HG03045 (cell line): ENCODE measurements around the gene BMP8B.
"Not testable (repeated sequence)": the region's sequence is repeated elsewhere in the genome, so short reads cannot be mapped to it uniquely, and the experiment has no call there.

Source experiments
- ATAC-seq: cut with Tn5 transposase; IDR thresholded peaks from one replicate; pipeline ENCODE4 v1.9.1; 2021; ENCODE audit warnings: mild to moderate bottlenecking, moderate library complexity; ENCODE audit not compliant: unreplicated experiment

BMP8B gene

GRCh38 chr1:39779137-39779536 is 9.5 kb downstream of the BMP8B start:
- ATAC-seq: no peak

DNA sequence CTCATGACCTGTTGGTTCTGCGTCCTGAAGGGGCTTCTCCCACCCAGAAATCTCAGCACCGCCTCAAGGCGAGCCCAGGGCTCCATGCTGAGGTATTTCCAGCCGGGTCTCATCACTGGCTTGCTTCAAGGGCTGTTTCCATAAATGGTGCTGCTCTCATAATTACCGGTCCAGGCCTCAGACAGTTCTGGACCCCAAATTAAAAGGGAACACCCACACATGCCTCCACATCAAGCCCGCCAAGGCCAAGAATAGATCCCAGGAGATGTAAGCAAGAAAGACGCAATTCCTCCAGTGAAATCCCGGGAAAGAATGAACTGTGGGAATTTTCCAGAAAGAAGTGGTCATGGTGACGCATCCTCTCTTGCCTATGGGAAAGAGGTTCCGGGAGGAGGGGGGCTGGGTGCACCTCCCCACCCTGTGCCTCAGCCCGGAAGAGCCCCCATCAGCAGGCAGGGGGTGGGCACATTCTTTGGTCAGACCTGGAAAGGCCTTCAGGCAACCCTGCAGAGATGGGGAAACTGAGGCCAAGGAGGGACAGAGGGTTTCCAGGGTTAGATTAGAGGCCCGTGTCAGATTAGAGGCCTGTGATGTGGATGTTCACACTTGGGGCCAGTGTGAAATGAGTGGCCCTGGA is 10.1 kb downstream of the BMP8B start:
- ATAC-seq: not testable (repeated sequence)

DNA sequence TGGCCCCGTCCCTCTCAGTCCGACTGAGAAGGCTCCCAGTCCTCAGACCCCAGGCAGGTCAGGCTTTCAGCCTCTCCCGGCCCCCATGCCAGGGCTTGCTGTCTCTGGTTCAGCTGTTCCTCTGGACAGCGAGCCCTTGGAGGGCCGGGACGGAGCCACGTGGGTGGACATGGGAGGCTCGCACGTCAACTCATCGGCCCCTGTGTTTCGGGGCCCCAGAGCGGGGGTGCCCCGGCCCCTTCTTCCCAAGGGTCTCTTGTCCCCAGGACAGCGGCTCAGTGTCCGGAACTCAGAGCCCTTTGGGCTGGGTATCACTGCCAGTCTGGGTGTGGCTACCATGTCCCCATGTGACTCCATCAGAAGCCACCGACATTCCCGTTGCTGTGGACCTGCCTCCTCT is 10.8 kb downstream of the BMP8B start:
- not testable (repeated sequence) for ATAC-seq

- ATAC-seq: no peak
Observed at GRCh38 chr1:39777306-39777705, 11.4 kb downstream of the BMP8B start.

- ATAC-seq: no peak
Observed at GRCh38 chr1:39776886-39777285, 11.8 kb downstream of the BMP8B start.

GRCh38 chr1:39776400-39776713 is 12.3 kb downstream of the BMP8B start:
- ATAC-seq: no peak

DNA sequence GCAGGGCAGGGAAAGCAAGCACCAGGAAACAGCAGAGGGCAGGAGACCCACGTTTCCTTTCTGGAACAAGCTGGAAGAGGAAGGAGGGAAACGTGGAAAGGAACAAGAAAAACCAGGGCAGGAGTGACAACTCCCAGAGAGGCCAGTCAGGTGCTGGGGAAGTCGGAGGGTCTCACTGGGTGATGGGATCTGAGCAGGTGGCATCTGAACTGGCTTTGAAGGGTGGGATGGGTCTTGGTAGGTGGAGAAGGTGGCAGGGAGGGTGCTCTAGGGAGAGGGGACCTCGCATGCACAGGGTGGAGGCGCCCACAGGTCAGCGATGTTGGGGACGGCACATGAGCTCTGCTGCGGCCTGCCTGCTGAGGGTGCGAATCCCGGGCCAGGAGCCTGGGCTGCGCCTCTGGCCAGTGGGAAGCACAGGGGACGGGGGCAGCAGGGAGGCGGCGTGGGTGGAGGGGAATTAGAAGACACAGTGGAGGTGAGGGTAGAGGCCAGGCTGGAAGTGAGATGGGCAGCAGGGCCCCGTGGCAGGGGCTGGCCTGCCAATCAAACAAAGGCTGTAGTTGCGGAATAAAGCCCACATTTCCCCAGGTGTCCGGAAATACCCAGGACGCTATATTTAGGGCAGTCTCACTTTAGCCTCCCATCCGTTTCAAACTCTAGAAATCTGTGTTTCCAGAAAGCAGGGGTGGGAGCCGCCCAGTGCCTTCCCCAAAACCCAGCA is 12.8 kb downstream of the BMP8B start:
- not testable (repeated sequence) for ATAC-seq

DNA sequence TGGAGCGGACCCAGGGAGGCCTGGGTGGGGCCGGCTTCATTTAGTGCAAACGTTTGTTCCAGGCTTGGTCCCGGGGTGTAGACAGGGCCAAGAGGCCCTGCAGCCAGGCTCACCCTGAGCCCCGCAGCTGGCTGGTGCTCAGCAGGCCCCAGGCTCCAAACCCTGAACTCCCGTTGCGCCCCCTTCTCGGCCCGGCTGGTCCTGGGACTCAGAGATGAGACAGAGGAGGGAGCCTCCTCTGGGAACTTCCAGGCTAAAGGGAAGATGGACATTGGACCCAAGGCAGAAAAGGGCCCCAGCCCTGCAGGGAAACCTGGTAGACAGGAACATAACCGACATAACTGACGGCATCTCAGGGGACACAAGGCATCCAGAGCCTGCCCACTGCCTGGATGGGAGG is 13.5 kb downstream of the BMP8B start:
- not testable (repeated sequence) for ATAC-seq

DNA sequence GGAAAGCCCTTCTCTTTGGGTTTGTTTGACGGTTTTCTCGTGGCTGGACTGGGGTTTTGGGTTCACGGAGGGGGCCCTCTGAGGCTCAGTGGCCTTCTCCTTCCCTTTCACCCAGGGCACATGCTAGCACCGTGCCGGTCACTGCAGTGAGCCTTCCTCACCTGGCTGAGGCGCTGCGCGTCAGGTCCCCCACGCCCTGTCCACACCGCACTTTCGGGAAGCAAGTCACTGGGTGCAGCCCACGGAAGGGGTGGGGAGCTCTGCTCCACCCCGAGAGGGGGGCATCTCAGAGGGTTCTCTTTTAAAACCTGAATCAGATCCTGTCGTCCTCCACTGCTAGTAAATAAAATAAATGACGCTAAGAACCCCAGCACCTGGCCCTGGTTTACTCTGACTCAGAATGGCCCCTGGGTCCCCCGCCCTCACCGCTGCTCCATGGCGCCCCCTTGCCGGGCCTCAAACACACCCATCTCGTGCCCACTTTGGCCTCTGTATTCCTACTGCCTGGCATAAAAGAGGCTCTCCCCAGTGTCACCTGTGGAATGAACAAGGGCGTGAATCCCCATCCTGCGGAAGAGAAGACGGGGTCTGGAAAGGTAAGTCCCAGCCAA is 15.2 kb downstream of the BMP8B start:
- not testable (repeated sequence) for ATAC-seq

DNA sequence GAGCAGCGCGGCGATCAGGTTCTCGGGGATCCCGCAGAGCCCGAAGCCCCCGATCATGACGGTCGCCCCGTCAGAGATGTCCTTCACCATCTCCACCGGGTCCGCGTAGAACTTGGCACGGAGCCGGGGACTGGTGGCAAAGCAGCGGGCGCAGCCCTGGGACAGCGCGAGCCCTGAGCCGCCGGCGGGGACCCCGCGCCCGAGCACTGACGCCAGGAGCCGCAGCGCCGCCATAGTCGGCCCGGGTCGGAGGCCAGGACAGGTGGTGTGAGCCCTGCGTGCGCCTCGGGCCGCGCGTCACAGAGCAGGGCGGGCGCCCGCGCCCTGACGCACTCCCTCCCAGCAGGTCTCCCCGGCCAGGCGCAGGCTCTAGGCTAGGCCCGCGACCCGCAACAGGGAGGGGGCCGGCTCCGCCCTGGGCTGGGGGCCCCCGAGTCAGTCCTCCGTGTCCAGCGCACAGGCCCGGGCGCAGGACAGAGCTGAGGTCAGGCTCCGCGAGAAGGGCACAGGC is 17.6 kb downstream of the BMP8B start, which contains the start of gene OXCT2:
Gene OXCT2 (minus strand): TSS at position 327 of the 511 bp plus-strand sequence. CDS start 93 bp downstream, at position 234.
- ATAC-seq: peak; percentile 46

DNA sequence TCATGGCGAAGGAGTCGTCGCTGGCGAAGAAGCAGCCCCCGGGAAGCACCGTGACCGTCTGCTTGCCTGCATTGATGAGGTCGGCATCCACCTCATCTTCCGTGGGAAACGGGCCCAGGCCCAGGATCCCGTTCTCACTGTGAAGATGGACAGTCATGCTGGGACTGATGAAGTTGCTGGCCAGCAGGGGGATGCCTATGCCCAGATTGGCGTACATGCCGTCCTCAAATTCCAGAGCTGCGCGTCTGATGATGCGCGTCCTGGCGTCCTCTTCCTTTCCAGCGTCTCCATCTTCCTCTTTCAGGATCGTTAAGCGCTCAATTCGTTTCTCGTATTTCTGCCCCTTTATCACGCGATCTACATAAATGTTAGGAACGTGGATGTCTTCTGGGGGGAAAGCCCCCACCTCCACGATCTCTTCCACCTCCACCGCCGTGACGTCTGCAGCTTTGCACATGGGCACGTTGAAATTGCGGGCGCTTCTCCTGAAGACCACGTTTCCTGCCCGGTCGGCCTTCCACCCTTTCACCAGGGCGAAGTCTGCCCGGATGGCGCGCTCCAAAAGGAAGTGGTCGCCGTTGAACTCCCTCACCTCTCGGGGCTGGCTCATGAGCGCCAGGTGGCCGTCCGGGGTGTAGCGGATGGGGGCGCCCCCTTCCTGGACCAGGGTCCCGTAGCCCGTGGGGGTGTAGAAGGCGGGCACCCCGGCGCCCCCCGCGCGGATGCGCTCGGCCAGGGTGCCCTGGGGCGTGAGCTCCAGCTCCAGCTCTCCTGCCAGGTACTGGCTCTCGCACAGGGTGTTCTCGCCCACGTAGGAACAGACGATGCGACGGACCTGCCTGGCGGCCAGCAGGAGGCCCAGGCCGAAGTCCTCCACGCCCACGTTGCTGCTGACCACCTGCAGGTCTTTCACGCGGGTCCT is 18.3 kb downstream of the BMP8B start:
- ATAC-seq: peak; percentile 24

DNA sequence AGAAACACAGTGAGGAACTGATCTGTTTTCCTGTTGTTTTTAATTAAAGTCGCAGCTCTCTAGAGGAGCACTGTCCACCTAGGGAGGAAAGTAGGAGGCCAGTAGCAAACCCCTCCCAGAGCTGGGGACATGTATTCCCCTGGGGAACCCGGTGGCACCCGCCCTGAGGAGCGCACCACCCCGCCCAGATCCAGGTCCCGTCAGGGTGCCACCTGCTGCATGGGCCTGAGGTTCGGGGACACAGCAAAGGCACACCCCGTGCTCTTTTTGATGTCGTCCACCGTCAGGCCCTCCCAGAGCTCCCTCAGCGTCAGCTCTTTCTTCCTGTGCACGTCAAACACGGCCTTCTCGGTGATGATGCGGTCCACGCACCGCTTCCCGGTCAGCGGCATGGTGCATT is 19.2 kb downstream of the BMP8B start:
- not testable (repeated sequence) for ATAC-seq

- ATAC-seq: not testable (repeated sequence)
Observed at GRCh38 chr1:39766466-39766865, 22.2 kb downstream of the BMP8B start.

DNA sequence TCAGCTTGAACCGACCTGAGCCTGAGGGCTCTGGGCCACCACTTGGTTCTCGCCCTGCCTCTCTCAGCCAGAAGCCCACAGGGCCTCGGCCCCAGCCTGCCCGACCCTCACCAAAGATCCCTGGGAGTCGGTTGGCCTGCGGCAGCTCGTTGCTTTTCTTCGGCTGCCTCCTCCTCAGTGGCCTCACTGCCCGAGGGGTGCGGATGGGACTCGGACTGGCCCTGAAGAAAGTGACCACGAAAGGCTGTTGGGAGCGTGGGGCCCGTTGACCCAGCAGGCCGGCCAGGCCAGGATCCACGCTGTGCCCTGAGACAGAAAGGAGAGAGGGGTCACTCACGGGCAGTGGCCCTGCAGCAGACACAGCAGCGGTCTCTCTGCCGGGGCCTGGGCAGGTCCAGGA is 24.2 kb downstream of the BMP8B start:
- ATAC-seq: not testable (repeated sequence)

- not testable (repeated sequence) for ATAC-seq
Observed at GRCh38 chr1:39763619-39764374, 24.9 kb downstream of the BMP8B start.

- no peak for ATAC-seq
Observed at GRCh38 chr1:39762550-39763540, 25.8 kb downstream of the BMP8B start.

GRCh38 chr1:39761557-39762260 is 27.0 kb downstream of the BMP8B start:
- no peak for ATAC-seq

GRCh38 chr1:39761016-39761415 is 27.6 kb downstream of the BMP8B start:
- no peak for ATAC-seq
